Activated naive CD8-positive, alpha-beta T cell treated with anti-CD3 and anti-CD28 coated beads, Interleukin-2, amount 50 U/mL, for 16 hours (primary cell): ENCODE measurements around the gene SERPINE1.

Experiments
- DNase-seq: peaks from one replicate; pipeline ENCODE4 v3.0.0-alpha.2; 2020; ENCODE audit warnings: low read depth, low spot score

The SERPINE1 gene

GRCh38 chr7:101169110-101169837, 42.4 kb downstream of the SERPINE1 start:
- no peak for DNase-seq

GRCh38 chr7:101169838-101170551, 43.1 kb downstream of the SERPINE1 start:
- DNase-seq = peak; percentile 42

- DNase-seq = no peak
Measured at GRCh38 chr7:101170617-101171441, 43.9 kb downstream of the SERPINE1 start.

DNA sequence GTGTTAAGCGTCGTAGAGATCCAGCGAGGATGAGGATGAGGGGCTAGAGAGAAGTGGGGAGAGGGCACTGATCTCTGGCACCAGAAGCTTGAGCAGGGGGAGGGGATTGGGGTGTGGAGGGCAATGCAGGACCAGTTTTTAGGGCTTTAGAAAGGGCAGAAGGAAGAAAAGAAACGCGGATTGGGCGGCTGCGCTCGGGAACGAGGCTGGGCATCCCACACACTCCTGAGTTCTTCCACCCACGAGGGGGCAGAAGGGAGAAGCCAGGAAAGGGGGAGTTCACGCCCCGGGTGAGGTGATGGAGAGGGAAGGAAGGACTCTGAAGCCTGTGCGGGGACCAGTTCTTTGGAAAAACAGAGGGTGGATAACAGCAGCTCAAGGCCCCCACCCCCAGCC, 44.5 kb downstream of the SERPINE1 start:
- no peak for DNase-seq

- DNase-seq = no peak
Measured at GRCh38 chr7:101172005-101172853, 45.3 kb downstream of the SERPINE1 start.

DNA sequence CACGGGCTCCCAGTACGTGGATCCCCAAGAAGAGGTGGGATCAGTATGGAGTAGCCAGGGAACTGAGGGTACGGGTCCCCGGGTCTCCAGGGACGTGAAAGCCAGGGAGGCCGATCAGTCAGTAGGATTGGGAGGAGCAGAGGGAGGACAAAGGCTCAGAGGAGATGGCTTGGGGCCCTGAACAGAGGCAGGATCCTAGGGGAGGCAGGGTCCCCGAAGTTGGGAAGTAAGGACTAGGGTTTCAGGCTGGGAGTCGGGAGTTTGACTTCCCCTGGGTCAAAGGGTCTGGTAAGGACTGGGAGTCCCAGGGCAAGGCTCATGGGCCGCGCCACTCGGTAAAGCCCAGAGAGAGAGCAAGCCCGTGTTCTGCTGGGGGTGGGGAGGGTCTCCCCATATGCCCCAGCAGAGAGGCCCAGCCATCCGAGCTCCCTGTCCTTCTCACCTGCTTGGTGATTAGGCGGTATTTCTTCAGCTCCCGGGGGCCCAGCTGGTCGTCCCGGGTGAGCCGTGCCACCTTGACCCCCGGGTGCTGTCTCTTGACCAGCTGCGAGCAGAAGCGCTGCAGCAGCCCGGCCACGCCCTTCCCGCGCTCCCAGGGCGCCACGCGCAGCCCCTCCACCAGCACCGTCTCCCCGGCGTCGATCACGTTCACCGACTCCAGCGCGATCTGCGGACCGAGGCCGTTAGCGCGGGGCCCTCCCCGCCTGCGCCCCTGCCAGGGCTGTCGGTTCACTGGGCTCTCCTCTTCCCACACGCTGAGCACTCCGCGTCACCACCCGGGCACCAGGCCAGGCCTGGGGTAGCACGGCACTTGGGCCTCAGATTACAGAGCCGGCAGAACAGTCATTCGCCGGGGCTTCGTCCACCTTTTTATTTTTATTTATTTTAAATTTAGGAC, 46.2 kb downstream of the SERPINE1 start:
- no peak for DNase-seq

DNA sequence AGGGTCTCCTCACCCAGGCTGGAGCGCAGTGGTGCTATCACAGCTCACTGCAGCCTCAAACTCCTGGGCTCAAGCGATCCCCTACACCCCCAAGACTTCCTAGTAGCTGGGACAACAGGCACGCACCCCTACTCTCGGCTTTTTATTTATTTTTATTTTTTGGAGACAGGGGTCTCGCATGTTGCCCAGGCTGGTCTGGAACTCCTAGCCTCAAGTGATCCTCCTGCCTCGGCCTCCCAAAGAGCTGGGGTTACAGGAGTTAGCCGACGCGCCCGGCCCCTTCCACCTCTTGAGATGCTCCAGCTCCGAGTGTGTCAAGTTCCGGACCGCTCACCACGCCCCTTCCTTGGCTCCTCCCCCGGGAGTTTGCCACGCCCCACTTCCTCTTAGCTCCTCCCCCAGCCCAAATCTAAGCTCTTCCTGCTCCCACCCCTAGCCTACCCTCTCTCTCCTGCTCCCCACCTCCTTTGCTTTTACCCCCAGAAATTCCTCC, 46.9 kb downstream of the SERPINE1 start:
- DNase-seq = peak; percentile 32

DNA sequence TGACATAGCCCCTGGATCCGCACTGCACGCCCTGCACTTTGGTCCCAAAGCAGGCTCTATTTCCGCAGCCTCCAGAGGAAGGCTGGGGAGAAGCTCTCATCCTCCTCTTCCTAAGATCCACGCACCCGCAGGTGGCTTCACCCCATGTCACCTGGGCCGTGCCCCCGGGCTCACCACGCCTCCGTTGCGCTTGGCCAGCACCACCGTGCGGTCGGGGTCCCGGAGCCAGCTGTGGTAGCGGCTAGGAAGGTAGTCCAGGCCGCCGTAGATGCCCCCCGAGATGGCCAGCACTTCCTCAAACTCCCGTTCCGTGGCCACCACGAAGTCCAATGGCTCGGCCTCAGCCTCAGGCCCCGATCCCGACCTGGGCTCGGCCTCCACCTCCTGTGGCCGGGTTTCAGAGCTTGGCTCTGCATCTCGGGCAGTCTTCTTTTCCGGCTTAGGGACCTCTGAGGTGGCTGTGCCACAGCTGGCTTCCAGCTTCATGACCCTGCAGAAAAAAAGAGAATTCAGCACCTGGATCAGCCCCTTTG, 47.5 kb downstream of the SERPINE1 start:
- no peak for DNase-seq

DNA sequence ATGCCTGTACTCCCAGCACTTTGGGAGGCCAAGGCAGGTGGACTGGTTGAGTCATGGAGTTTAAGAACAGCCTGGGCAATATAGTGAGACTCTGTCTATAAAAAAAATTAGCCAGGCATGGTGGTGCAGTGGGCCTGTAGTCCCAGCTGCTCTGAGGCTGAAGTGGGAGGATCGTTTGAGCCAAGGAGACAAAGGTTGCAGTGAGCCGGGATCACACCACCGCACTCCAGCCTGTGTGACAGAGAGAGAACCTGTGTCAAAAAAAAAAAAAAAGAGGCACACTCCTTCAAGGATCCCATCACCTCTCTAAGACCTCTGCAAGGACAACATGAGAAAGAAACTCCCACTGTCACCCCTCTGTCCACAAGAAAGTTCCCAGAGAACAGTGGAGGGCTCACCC, 48.8 kb downstream of the SERPINE1 start:
- DNase-seq = no peak

GRCh38 chr7:101177644-101178043, 50.7 kb downstream of the SERPINE1 start:
- no peak for DNase-seq

DNA sequence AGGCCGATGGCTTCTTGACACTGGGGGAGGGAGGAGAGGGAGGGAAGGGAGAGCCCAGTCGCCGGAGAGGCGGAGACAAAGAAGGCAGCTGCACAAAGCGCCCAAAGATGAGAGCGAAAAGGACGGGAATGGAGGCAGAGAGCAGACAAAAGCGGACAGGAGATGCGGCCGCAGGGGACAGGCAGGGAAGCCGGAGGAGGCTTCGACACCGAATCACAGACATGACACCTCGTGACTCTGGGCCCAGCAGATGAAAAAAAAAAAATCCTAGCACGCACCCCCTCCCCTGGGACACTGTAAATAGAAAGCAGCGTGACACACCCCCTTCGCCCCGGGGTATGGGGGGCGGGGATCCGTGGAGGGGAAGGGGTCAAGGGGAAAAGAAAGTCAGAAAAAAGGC, 52.2 kb downstream of the SERPINE1 start:
- no peak for DNase-seq

DNA sequence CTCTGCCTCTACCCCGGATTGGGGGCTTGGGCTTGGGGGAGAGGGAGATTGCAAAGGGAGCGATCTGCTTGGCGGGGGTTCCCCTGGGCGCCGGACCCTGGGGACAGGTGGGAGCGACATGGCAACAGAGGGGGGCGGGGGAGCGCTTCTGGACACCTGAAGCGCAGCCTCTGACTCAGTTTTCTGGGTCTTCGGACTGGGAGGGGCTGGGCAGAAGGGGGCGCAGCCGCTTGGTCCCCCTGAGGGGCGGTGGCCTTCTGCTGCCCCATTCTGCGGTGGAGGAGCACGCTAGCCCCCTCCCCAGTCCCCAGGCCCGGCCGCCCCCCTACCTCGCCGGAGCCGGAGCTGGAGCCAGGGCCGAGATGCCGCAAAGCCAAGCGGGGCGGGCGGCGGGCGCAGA, 52.8 kb downstream of the SERPINE1 start:
- DNase-seq = no peak

DNA sequence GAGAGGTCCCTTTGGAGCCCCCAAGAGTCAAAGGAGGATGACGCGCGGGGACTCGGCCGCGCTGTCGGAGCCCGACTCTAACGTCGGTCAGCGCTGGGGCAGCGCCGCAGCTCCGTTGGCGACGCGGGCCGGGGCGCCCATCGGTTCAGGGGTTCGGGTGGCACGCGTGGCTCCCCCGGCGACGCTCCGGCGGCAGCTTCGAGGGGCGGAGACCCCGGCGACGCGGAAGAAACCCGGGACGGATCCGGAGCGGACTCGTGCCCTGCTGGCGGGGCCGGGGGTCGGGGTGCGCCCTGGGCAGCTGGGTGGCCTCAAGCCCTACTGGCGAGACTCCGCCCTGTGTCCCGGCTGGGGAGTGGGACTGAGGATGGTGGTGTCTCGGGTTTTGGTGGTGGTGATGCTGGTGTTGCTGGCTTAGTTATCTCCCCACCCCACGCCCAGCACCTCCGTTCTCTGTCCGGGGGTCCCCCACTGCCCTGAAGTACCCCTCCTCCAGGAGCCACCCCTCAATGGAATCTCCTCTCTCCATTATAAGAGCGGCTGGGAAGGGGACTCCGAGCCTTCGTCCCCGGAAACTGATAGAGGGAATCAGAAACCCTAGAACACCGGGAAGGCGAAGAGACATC, 53.3 kb downstream of the SERPINE1 start, which contains the start of gene NAT16:
Gene NAT16 (minus strand): TSS at position 164 of the 626 bp plus-strand sequence. CDS start 5,486 bp downstream, outside the sequence.
- no peak for DNase-seq

DNA sequence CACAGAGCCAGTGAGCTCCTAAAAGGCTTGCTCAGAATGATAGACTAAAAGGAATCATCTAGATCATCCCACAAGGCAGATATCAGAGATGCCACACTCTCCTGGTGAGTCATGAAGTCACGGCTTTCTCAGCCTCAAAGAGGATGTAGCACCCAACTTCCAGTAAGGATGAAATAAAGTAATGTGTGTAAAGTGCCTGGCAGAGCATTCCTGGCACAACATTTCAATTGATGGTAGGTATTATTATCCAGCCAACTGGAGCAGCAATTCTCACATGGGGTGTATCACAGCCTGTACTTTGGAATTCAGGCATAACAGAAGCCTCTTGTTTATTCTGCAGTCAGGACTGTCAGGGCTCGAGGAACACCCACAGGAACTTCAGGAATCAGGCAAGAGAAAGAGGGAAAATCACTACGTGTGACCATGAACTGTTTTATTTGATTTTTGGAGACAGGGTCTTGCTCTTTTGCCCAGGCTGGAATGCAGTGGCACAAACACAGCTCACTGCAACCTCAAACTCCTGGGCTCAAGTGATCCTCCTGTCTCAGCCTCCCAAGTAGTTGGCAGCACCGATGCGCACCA, 58.4 kb downstream of the SERPINE1 start:
- DNase-seq = no peak

DNA sequence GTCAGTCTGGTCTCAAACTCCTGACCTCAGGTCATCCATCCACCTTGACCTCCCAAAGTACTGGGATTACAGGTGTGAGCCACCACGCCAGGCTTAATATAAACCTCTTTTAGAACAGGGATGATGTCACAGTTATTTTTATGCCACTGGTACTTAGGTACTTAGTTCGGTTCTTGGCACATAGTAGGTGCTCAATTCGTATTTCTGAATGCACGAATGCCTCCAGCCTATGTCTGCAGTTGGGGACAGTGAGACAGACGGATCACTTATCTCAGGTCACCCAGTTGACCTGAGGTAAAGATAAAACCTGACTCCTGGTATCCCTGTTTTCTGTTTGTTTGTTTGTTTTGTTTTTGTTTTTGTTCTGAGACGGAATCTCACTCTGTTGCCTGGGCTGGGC, 59.3 kb downstream of the SERPINE1 start:
- no peak for DNase-seq

DNA sequence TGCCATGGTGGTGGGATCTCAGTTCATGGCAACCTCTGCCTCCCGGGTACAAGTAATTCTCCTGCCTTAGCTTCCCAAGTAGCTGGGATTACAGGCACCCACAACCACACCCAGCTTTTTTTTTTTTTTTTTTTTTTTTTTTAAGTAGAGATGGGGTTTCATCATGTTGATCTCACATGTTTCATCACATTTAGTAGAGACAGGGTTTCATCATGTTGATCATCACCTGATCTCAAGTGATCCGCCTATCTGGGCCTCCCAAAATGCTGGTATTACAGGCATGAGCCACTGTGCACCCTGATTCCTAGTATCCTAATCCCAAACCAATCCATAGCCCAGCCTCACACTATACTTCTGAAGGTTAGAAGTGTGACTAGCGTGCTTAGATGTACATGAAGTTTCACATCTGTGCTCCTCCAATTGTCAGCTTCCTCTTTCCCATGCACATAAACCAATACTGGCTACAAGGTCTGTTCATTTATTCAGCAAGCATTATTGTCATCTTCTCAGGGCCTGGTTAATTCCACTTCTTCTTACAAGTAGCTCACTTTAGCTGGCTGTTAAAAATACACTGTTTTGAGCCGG, 60.0 kb downstream of the SERPINE1 start:
- no peak for DNase-seq
